Natural killer cell (primary cell): ENCODE data around the gene NDRG2. TPM values are rescaled to one million over a fixed set of nuclear protein-coding genes. Genes with fewer than 3 reads are reported as not detected.

ENCODE experiments used
- ATAC-seq, 3 donors: fragments of 150-1000 bp in 2 of 3; fragments of 200-7000 bp in 1 of 3; cut with Tn5 transposase; 1 replicate in 1 of 3; 2 replicates in 2 of 3; pipeline ENCODE4 v1.10.0; 2021; ENCODE audit warnings: mild to moderate bottlenecking in 2 of 3, moderate library complexity in 2 of 3
- DNase-seq, 2 donors: peaks; one replicate each; pipeline versions ENCODE4 v3.0.0 to v3.0.0-alpha.2; 2013 to 2021; ENCODE audit warnings: mixed read lengths in 1 of 2
- H3K27ac ChIP-seq: one replicate; pipeline ENCODE4 v1.5.1; 2013; ENCODE audit warnings: mild to moderate bottlenecking, low read length
- H3K27me3 ChIP-seq: one replicate; pipeline ENCODE4 v1.6.1; 2013; ENCODE audit warnings: low read length; ENCODE audit not compliant: control insufficient read depth, insufficient read depth
- H3K36me3 ChIP-seq: one replicate; pipeline ENCODE4 v1.6.1; 2013; ENCODE audit warnings: low read length; ENCODE audit not compliant: control insufficient read depth, insufficient read depth
- H3K4me1 ChIP-seq: one replicate; pipeline ENCODE4 v1.6.1; 2013; ENCODE audit warnings: low read length; ENCODE audit not compliant: control insufficient read depth, insufficient read depth
- H3K4me3 ChIP-seq: one replicate; pipeline ENCODE4 v1.5.1; 2013; ENCODE audit warnings: low read length
- H3K9me3 ChIP-seq: one replicate; pipeline ENCODE4 v1.6.1; 2013; ENCODE audit warnings: low read length; ENCODE audit not compliant: control insufficient read depth, insufficient read depth
- H3K27ac Mint-ChIP-seq, 2 donors: one replicate each; pipeline ENCODE4 v1.8.0; 2022; ENCODE audit warnings: mild to moderate bottlenecking in 2 of 2, mixed read lengths in 2 of 2, moderate library complexity in 1 of 2
- H3K27me3 Mint-ChIP-seq, 2 donors: one replicate each; pipeline ENCODE4 v1.8.0; 2022; ENCODE audit warnings: low read depth in 2 of 2, mixed read lengths in 2 of 2
- H3K36me3 Mint-ChIP-seq: one replicate; pipeline ENCODE4 v1.8.0; 2022; ENCODE audit warnings: mixed read lengths
- H3K4me1 Mint-ChIP-seq, 2 donors: one replicate each; pipeline ENCODE4 v1.8.0; 2022; ENCODE audit warnings: mixed read lengths in 2 of 2
- H3K4me3 Mint-ChIP-seq: one replicate; pipeline ENCODE4 v1.8.0; 2022; ENCODE audit warnings: mild to moderate bottlenecking, moderate library complexity, mixed read lengths
- H3K9me3 Mint-ChIP-seq, 2 donors: one replicate each; pipeline ENCODE4 v1.8.0; 2022; ENCODE audit warnings: mixed read lengths in 2 of 2
- WGBS: methylation state at CpG from one replicate; pipeline ENCODE4 v1.1.7; 2013; ENCODE audit warnings: missing lambda C conversion rate; ENCODE audit not compliant: insufficient coverage; 5-methylcytosine and 5-hydroxymethylcytosine counted together
- intact Hi-C: fragments of 100-400 bp; cut with micrococcal nuclease; formaldehyde crosslinking; loops from one replicate; pipeline ENCODE4 v1.14.2; 2022
- total RNA-seq, 4 donors: library from RNA; stranded (reverse); fragments of 120-200 nt in 1 of 4; gene quantifications; one replicate each; pipeline versions ENCODE4 v1.2.3 to v1.2.4, GENCODE V29; 2013 to 2022
- TF ChIP-seq, protein P1 (sequence below): fragments of 200-600 bp; IDR thresholded peaks from one replicate; pipeline ENCODE4 v1.8.0; 2022; ENCODE audit warnings: antibody characterized with exemption

Gene NDRG2
- 10 to 100 TPM; 11.2 to 14.6 (median 13.6) TPM for total RNA-seq
- 12.8 TPM for total RNA-seq (2013)

GRCh38 chr14:21024585-21025370, at the start of gene NDRG2:
Gene NDRG2, minus strand, starts transcription at chr14:21025061. Its CDS starts 1,746 bp downstream, at chr14:21023315.
- peak within 1 kb of the TSS in 1 of 2 donors; percentile 67 for H3K27ac Mint-ChIP-seq
- TF ChIP-seq, protein P1, sequence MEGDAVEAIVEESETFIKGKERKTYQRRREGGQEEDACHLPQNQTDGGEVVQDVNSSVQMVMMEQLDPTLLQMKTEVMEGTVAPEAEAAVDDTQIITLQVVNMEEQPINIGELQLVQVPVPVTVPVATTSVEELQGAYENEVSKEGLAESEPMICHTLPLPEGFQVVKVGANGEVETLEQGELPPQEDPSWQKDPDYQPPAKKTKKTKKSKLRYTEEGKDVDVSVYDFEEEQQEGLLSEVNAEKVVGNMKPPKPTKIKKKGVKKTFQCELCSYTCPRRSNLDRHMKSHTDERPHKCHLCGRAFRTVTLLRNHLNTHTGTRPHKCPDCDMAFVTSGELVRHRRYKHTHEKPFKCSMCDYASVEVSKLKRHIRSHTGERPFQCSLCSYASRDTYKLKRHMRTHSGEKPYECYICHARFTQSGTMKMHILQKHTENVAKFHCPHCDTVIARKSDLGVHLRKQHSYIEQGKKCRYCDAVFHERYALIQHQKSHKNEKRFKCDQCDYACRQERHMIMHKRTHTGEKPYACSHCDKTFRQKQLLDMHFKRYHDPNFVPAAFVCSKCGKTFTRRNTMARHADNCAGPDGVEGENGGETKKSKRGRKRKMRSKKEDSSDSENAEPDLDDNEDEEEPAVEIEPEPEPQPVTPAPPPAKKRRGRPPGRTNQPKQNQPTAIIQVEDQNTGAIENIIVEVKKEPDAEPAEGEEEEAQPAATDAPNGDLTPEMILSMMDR, result no peak
- Histone ChIP-seq H3K4me1 (peaks cover 23% of the 10 kb centered on the region), H3K4me3 (peak within 1 kb of the TSS; percentile 81), H3K36me3 (no peaks in the 10 kb centered on the region), H3K9me3 (no peaks in the 10 kb centered on the region), H3K27ac (no peak within 1 kb of the TSS), H3K27me3 (peaks cover 2% of the 10 kb centered on the region)
- H3K9me3 Mint-ChIP-seq, result no peaks in the 10 kb centered on the region
- DNase-seq (peak; percentile 56 to 85), ATAC-seq (peak; percentile 84 to 90 (median 89))
- intact Hi-C loops, result no loop called here
- WGBS, result 2% methylated on average over 55 of the region's 72 CpGs
- H3K36me3 Mint-ChIP-seq, result no peaks in the 10 kb centered on the region
- H3K4me1 Mint-ChIP-seq, result peaks cover 7 to 13% of the 10 kb centered on the region in 2 donors
- H3K27me3 Mint-ChIP-seq, result peaks cover 0 to 15% of the 10 kb centered on the region in 2 donors
- peak within 1 kb of the TSS; percentile 84 for H3K4me3 Mint-ChIP-seq

DNA sequence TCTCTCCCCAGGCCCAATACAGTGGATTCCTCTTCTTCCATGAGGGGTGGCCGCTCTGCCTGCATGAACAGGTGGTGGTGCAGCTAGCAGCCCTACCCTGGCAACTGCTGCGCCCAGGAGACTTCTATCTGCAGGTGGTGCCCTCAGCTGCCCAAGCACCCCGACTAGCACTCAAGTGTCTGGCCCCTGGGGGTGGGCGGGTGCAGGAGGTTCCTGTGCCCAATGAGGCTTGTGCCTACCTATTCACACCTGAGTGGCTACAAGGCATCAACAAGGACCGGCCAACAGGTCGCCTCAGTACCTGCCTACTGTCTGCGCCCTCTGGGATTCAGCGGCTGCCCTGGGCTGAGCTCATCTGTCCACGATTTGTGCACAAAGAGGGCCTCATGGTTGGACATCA, 49.1 kb upstream of the NDRG2 start:
- Histone ChIP-seq H3K4me1 (peaks cover 39% of the 10 kb centered on the region), H3K36me3 (no peaks in the 10 kb centered on the region), H3K27ac (no peak overlapping the region), H3K27me3 (peaks cover 32% of the 10 kb centered on the region), H3K9me3 (no peaks in the 10 kb centered on the region), H3K4me3 (no peak overlapping the region)
- peaks cover 38 to 39% of the 10 kb centered on the region in 2 donors for H3K27me3 Mint-ChIP-seq
- no peak for DNase-seq
- WGBS, result 91% methylated on average over 9 of the region's 9 CpGs
- peaks cover 25 to 34% of the 10 kb centered on the region in 2 donors for H3K4me1 Mint-ChIP-seq
- no peaks in the 10 kb centered on the region for H3K36me3 Mint-ChIP-seq
- ATAC-seq, result no peak
- TF ChIP-seq, protein P1, result no peak
- intact Hi-C loops, result no loop called here
- no peak overlapping the region for H3K4me3 Mint-ChIP-seq
- H3K27ac Mint-ChIP-seq, result no peak overlapping the region
- no peaks in the 10 kb centered on the region for H3K9me3 Mint-ChIP-seq

DNA sequence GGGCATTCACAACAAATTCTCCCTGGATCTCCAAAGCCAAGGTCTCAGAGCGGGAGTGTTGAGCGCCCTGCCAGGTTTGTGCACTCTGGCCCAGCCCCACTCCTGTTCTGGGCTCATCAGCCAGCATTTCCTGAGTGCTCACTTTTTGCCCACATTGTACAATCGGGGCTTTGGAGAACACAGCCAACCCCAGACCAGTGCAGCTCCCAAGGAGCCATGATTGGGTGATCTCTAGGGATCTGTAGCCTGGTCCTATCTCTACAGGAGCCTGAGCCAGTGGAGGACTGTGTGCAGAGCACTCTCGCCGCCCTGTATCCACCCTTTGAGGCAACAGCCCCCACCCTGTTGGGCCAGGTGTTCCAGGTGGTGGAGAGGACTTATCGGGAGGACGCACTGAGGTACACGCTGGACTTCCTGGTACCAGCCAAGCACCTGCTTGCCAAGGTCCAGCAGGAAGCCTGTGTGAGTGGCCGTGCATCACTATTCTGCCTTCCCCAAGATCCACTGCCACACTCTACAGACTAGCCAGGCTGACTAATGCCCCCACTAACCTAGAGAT, 48.0 kb upstream of the NDRG2 start:
- Histone ChIP-seq H3K9me3 (no peaks in the 10 kb centered on the region), H3K4me3 (no peak overlapping the region), H3K27ac (no peak overlapping the region), H3K36me3 (no peaks in the 10 kb centered on the region), H3K4me1 (peaks cover 44% of the 10 kb centered on the region), H3K27me3 (peaks cover 37% of the 10 kb centered on the region)
- Mint-ChIP-seq H3K27ac (no peak overlapping the region), H3K36me3 (no peaks in the 10 kb centered on the region), H3K4me1 (peaks cover 31 to 41% of the 10 kb centered on the region in 2 donors), H3K9me3 (no peaks in the 10 kb centered on the region), H3K27me3 (peaks cover 47 to 50% of the 10 kb centered on the region in 2 donors), H3K4me3 (peak overlapping the region; percentile 89)
- DNase-seq (no peak), ATAC-seq (no peak)
- TF ChIP-seq, protein P1, result no peak
- WGBS, result 84% methylated on average over 9 of the region's 9 CpGs
- intact Hi-C loops, result no loop called here
